GM19099 (cell line): ENCODE data around the gene MMEL1.

Experiments
- POLR2A ChIP-seq: IDR thresholded peaks from 3 replicates; pipeline ENCODE4 v1.6.1; 2011; ENCODE audit warnings: low read depth; ENCODE audit not compliant: insufficient read length; ENCODE audit errors: extremely low read depth

Gene MMEL1

GRCh38 chr1:2546515-2547209 lies 86.2 kb downstream of the MMEL1 start:
- peak; percentile 53 for TF ChIP-seq POLR2A

DNA sequence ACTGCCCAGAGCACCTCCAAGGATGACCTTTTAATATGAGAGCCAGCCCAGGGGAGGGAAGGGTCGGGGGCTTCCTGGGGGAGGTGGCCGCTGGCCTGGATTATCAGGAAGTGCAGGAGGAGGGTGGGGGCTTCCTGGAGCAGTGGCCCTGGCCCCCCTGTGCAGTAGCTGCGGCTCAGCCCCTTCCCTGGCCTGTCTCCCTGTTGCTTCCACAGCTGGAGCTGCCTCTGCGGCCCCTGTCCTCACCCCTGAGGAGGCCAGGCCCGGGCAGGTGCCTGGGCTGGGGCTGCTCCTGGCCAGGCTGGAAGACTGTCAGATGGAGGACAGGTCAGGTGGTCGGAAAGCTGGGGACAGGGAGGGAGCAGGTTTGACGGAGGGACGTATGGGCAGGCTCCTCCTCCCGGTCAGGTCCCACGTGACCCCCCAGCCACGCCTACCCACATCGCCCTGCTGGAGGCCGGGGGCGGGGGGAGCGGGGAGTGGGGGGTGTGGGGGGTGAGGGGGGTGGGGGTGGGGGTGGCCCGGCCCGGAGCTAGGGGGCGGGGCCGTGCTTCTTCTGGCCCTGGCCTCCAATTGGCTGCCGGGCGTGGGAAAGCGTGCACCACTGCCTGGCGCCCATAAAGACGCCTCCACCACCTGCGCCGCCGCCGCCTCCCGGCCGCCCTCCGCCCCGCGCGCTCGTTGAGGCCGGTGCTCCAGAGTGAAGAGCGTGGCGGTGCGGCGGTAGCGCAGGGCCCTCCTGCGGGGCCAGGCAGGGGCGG lies 86.9 kb downstream of the MMEL1 start:
- peak; percentile 98 for TF ChIP-seq POLR2A

DNA sequence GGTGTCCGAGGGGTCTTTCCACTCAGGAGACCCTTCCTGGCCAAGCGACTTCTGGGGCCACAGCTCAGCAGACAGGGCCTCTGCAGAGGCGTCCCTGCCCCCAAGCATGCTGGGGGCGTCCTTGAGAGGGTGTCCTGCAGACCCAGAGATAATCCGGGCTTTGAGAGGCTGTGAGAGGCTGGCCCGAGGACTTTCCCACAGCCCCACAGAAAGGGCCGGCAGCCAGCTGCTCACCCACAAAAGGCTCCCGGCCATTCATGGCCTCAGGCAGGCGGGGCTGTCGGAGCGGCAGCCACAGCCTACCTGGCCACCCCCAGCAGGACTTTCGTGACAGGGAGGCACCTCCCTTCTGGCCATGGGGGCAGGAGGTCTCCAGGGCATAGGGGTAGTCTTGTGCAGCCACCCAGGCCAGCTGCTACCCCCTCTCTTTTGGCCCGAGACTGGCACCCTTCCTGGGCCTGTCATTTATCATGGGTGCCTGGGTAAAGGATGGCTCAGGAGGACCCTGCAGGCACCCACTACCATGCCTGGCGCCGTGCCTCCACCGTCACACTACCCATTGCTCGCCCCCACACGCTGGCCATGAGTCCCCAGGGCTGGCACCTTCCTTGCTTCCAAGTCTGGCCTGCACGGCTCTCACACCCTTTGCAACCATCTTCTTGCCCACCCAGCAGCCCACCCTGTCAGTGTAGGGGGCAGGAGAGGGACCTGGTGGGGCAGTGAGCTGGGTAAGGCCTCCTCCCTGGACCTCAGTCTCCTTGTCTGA lies 87.8 kb downstream of the MMEL1 start:
- TF ChIP-seq POLR2A: no peak

- no peak for TF ChIP-seq POLR2A
Observed at GRCh38 chr1:2544093-2544874, 88.5 kb downstream of the MMEL1 start.

- TF ChIP-seq POLR2A: no peak
Observed at GRCh38 chr1:2543543-2544092, 89.2 kb downstream of the MMEL1 start.

GRCh38 chr1:2542246-2542915 lies 90.4 kb downstream of the MMEL1 start:
- TF ChIP-seq POLR2A: no peak

GRCh38 chr1:2541619-2542245 lies 91.1 kb downstream of the MMEL1 start:
- no peak for TF ChIP-seq POLR2A

DNA sequence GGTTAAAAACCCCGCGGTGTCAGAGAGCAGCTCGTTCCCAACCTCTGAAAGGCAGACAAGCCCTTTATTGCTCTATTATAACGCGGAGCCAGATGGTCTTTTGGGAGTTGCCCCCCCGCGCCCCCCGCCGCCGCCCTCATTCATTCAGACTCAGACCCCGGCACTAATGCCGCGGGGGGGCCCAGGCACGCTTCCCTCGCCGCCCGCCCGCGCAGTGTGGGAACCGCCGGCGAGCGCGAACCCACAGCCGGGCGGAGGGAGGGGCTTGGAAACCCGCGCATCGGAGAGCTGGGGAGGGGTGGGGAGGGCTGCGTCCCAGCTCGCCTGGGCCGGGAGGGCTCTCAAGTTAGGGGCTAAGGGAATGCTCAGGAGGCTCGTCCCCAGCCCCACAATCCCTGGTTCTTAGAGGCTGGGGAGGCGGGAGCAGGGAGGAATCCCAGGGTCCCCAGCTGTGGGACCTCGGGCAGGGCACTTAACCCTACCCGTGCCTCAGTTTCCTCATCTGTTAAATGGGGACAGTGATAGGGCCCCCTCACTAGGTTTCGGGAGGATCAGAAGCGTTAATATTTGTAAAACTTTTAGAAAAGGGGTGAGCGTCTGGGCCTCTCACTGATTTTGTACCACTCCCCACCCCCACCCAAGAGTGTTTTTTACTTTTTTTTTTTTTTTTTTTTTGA lies 91.9 kb downstream of the MMEL1 start:
- TF ChIP-seq POLR2A: no peak
